Right ventricle myocardium inferior (tissue), 1 donor: Measurements from ENCODE around the gene CCDC117. TPM values are rescaled to one million over a fixed set of nuclear protein-coding genes. Genes with fewer than 3 reads are reported as not detected.
"Not testable (repeated sequence)": the region's sequence is repeated elsewhere in the genome, so short reads cannot be mapped to it uniquely, and the experiment has no call there.

ENCODE experiments used
- ATAC-seq: fragments of 200-7000 bp; cut with Tn5 transposase; one replicate; pipeline ENCODE4 v1.9.1; 2020; ENCODE audit warnings: mild to moderate bottlenecking, moderate library complexity
- DNase-seq: peaks from one replicate; pipeline ENCODE4 v3.0.0; 2021; ENCODE audit errors: missing footprints
- intact Hi-C: fragments of 100-400 bp; cut with DNase I; formaldehyde crosslinking; loops from one replicate; pipeline ENCODE4 v1.11.0; 2022
- long read RNA-seq: library from polyadenylated mRNA; unstranded; transcript quantifications from one replicate; pipeline ENCODE4 v2.0.0, GENCODE V29; 2021
- total RNA-seq: library from RNA; stranded (reverse); fragmentation: NEBNext Ultra II Directional; extraction: Animal tissue kit (Norgen Biotek cat#: 25700); gene quantifications from one replicate; pipeline ENCODE4 v1.2.1, GENCODE V29; 2021
- donor health status: DM: no; HTN: yes; CAD: no; lungs with severe emphysema.

The CCDC117 gene, protein sequence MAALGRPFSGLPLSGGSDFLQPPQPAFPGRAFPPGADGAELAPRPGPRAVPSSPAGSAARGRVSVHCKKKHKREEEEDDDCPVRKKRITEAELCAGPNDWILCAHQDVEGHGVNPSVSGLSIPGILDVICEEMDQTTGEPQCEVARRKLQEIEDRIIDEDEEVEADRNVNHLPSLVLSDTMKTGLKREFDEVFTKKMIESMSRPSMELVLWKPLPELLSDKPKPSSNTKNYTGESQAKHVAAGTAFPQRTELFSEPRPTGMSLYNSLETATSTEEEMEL
- 11.4 TPM for total RNA-seq
- long read RNA-seq, transcript CCDC117-201 (5 exons, 3,985 nt), result major isoform, 14 of 16 reads
- long read RNA-seq, partial matches to known transcripts, result 2 of 16 reads
- long read RNA-seq, other reads (novel, unspliced or antisense), result 0 of 16 reads

DNA sequence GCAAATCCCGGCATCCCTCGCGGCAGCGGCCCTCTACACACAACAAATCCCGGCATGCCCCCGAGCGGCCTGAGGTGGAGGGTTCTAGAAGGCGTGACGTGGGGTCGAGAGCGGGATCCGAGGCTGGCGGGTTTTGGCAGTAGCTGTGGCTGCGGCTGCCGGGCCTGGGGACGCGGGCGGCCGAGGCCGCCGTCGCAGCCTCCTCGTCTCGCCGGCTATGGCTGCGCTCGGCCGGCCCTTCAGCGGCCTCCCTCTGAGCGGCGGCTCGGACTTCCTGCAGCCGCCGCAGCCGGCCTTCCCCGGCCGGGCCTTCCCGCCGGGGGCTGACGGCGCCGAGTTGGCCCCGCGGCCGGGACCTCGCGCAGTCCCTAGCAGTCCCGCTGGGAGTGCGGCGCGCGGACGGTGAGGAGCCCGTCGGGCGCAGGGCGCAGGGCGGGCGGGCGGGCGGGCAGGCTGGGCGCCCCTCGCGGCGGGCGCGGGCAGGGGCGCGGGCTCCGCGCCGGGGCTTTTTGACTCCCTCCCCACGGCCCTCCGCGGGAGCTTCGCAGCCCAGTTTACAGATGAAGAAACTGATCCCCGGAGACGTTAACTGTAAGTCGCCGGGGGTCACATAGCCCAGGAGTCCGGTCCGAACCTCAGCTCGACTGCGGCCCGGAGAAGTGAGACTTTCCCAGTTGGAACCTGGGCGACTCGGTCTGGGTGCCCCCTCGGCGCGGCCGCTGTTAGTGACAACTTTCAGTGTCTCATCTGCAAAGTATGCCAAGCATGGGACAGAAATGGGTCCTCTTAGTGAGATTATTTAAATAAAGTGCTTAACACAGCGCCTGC lies at the start of gene CCDC117:
Gene CCDC117, plus strand, starts transcription at position 63 of the 828 bp plus-strand sequence. Its CDS starts 155 bp downstream, at position 218.
- DNase-seq (peak; percentile 98), ATAC-seq (peak; percentile 98)
- intact Hi-C loops, result loop anchor here (2.0 kb wide), 2 partner anchors 26 to 30 kb away; partner anchors contain the start of gene HSCB

DNA sequence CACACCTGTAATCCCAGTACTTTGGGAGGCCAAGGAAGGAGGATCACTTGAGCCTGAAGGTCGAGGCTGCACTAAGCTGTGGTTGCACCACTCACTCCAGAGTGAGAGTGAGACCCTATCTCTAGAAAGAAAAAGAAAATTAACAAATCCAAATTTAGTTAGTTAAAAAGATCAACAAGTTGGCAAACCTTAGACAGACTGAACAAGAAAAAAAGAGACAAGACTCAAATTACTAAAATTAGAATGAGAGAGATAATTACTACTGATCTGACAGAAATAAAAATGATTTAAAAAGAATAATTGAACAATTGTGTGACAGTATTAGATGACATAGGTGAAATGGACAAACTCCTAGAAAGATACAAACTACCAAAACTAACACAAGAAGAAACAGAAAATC lies 44.5 kb upstream of the CCDC117 start:
- intact Hi-C loops, result no loop called here
- DNase-seq, result no peak
- no peak for ATAC-seq

DNA sequence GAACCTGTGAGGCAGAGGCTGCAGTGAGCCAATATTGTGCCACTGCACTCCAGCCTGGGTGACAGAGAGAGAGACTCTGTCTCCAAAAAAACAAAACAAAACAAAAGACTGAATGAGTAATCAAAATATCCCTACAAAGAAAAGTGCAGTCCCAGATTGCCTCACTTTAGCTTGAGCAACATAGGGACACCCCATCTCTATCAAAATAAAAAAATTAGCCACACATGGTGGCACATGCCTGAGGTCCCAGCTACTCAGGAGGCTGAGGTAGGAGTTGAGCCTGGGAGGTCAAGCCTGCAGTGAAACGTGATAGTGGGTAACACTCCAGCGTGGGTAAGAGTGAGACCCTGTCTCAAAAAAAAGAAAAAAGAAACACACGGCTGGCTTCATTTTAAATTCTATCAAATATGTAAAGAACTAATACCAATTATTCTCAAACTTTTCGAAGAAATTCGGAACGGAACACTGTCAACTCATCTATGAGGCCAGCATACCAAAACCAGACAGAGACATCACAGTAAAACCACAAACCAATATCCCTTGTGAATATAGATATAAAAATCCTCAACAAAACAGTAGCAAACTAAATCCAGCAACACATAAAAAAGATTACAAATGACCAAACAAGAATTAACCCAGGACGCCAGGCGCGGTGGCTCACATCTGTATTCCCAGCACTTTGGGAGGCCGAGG lies 43.7 kb upstream of the CCDC117 start:
- intact Hi-C loops, result no loop called here
- ATAC-seq, result no peak
- no peak for DNase-seq

DNA sequence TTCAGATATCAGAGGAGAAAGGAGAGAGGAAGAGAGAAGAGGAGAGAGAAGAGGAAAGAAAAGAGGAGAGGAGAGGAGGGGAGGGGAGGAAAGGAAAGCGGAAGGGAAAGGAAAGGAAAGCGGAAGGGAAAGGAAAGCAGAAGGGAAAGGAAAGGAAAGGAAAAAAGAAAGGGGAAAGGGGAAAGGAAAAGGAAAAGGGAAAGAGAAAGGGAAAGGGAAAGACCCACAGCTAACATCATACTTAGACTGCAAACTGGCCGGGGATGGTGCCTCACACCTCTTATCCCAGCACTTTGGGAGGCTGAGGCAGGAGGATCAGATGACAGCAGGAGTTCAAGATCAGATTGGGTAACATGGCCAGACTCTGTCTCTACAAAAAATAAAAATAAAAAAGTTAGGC lies 42.3 kb upstream of the CCDC117 start:
- no peak for DNase-seq
- intact Hi-C loops, result no loop called here
- ATAC-seq, result no peak

DNA sequence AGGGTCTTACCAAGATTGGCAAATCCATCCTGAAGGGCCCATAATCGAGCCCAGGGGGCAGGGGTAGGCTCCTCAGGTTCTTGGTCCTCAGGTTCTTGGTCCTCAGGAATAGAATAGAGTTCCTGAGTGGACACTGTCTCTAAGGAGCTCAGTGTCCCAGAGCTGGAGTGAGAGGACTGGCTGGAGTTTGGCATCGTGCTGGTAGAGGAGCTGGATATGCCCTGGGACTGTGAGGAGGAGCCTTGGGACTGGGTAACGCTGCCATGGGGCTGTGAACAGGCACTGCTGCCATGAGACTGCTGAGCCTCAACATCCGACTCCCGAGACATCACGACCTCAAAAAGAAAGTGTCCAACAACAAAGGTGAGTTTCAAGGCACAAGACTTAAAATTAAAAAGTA lies 38.1 kb upstream of the CCDC117 start:
- ATAC-seq (no peak), DNase-seq (no peak)
- intact Hi-C loops, result no loop called here

DNA sequence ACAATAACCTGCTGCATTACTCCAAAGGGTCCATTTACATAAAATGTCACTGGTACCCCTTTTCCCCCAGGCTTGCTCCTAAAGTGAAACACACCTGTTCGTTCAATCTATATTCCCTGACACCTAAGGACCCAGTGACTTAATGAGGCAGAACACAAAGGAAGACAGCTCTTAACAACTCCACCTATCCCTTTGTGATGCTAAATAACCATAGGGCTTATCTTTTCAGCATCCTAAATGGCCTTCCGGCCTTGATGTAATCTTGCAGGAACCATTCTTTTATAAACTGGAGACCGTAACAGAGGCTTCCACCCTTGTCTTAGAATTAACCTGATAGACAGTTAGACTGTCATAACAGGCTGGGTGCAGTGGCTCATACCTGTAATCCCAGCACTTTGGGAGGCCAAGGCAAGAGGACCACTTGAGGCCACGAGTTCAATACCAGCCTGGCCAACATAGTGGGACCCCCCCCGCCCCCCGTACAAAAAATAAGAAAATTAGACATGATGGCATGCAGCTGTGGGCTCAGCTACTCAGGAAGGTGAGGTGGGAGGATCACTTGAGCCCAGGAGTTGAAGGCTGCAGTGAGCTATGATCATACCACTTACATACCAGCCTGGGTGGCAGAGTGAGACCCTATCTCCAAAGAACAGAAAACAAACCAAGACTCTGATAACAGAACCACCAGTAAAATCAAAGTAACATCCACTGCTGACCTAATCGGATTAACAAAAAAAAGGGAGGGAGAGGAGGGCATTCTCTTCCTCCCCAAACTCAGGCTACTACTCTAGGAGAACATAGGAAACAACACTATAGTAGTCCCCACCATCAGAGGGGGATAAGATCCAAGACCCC lies 36.0 kb upstream of the CCDC117 start:
- ATAC-seq (no peak), DNase-seq (no peak)
- intact Hi-C loops, result no loop called here

DNA sequence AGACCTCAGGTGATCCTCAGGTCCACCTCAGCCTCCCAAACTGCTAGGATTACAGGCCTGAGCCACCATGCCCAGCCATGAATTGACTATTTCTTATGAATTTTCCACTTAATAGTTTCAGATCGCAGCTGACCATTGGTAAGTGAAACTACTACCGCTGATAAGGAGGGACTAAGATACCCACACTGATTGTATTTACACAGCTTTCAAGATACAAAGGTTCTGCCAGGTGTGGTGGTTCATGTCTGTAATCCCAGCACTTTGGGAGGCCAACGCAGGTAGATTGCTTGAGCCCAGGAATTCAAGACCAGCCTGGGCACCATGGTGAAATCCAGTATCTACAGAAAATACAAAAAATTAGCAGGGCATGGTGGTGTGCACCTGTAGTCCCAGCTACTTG lies 34.8 kb upstream of the CCDC117 start:
- DNase-seq, result no peak
- intact Hi-C loops, result no loop called here
- no peak for ATAC-seq

DNA sequence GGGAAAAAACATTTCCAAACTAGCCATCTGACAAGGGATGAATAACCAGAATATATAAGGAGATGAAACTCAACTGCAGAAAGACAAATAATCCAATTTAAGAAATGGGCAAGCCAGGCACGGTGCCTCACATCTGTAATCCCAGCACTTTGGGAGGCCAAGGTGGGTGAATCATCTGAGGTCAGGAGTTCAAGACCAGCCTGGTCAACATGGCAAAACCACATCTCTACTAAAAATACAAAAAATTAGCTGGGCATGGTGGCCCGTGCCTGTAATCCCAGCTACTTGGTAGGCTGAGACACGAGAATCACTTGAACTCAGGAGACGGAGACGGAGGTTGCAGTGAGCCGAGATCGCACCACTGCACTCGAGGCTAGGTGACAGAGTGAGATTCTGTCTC lies 33.6 kb upstream of the CCDC117 start:
- ATAC-seq, intact Hi-C loops, DNase-seq: not testable (repeated sequence)

DNA sequence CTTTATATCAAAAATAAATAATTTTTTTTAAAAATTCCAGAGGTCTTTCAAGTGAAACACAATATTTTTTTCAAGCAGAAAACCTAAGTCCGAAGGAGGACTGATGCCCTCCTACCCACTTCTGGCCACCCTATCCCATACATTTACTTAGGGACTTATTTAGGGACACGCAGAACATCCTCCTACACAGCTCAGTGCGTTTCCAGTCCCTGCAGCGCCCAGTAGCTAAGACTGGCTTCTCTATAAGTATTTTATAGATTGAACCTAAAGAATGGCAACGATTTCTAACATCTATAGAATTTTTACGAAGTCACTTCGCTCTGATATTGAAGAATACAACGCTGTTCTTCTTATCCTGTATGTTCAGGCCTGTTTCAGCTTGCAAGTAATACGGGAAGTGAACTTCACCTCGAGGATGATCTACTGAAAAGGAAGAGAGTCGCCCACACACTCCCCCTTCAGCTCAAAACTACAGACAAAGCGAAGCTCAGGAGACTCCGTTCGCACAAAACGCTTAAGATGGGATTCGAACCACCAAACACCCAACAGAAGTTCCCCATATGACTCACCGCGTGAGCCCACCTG lies 31.2 kb upstream of the CCDC117 start:
- intact Hi-C loops, result no loop called here
- ATAC-seq (no peak), DNase-seq (no peak)

DNA sequence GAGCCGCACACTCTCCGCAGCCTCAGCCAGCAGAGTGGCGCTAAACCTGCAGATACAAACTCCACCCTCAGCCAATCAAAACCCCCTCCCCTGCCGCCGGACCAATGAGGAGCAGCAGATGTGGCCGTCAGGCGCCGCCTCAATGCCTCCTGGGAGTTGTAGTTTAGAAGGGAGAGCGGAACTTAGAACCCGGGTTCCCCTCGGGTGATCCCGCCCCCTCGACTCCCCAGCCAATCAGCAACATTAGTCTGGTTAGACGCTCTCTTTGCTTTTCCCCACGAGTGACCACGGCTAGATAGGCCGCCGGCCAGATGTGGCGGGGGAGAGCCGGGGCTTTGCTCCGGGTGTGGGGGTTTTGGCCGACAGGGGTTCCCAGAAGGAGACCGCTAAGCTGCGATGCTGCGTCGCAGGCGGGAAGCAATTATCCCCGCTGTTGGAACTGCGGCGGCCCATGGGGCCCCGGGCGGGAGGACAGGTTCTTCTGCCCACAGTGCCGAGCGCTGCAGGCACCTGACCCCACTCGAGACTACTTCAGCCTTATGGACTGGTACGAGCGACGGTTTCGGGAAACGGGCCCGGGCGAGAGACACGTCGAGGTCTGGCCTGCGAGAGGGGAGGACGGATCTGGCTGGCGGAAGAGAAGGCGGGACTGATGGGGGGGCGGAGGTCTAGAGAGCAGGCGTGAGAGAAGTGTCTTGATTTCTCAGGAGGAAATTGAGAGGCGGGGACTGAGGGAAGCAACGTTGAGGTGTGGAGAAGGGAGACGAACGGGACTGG lies 30.5 kb upstream of the CCDC117 start, which contains the start of the genes CHEK2 and HSCB:
Gene CHEK2, minus strand, starts transcription at position 36 of the 777 bp plus-strand sequence. CDS start 7,099 bp downstream, outside the sequence.
Gene HSCB, plus strand, starts transcription at position 255 of the 777 bp plus-strand sequence. Its CDS starts 57 bp downstream, at position 312.
- peak; percentile 99 for DNase-seq
- intact Hi-C loops, result loop anchor here (2.0 kb wide), 2 partner anchors 31 to 61 kb away; partner anchors contain the start of gene CCDC117
- peak; percentile 98 for ATAC-seq

DNA sequence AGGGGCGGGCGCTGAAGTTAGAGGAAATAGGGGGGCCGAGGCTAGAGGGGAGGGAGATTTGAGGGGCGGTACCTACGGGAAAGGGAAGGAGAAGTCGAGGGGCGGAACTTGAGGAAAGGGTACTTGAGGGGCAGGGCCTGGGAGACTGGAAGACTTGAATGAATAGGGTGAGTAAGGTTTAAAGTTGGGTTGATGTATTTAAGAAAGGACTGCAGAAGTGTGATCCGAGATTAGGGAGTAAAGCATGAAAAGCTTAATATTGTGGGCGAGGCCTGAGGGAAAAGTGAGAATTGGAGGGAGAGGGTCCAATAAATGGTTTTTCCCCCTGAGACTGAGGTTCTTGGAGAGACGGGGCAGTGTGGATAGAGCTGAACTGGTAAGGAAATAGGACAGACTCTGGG lies 29.9 kb upstream of the CCDC117 start:
- ATAC-seq, result no peak
- intact Hi-C loops, result loop anchor here (2.0 kb wide), 2 partner anchors 30 to 62 kb away; partner anchors contain the start of gene CCDC117
- no peak for DNase-seq

DNA sequence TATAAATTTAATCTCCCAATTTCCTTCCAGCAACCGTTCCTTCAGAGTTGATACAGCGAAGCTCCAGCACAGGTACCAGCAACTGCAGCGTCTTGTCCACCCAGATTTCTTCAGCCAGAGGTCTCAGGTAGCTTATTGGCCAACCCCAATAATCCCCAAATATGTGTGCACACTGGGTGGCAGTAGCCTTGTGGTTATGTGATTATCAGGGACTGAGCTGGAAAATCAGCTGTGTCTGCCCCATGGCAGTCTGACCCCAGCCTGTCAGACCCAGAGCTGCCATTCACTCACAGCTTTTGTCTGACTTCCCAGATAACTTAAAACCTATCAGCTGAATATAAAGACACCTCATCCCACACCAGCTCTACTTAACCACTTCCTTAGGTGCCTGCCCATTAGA lies 28.6 kb upstream of the CCDC117 start:
- no peak for DNase-seq
- intact Hi-C loops, result loop anchor here (2.0 kb wide), 2 partner anchors 29 to 63 kb away; partner anchors contain the start of gene CCDC117
- ATAC-seq, result no peak

DNA sequence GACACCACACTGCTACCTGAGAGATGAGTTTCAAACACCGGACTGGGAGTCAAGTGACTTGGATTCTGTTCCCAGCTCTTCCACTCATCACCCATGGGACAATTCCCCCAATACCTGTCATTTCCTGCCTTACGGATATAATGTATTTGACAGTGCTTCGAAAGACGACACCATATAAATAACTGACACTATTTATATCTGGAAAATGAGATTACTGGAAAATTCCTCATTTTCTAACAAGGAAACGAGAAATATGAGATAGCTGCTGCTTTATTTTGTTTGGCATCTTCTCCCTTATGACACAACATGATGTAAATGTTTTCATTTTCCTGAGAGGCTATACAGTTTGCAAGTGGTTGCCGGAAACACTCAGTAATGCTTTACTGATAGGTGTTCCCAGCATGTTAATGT lies 22.0 kb upstream of the CCDC117 start:
- intact Hi-C loops, result no loop called here
- DNase-seq (no peak), ATAC-seq (no peak)

DNA sequence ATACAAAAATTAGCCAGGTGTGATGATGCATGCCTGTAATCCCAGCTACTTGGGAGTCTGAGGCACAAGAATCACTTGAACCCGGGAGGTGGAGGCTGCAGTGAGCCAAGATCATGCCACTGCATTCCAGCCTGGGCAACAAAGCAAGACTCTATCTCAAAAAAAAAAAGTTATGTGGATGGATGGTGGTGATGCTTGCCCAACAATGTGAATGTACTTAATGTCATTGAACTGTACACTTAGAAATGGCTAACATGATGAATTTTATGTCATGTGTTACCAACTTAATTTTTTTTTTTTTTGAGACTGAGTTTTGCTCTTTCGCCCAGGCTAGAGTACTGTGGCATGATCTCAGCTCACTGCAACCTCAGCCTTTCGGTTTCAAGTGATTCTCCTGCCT lies 18.0 kb upstream of the CCDC117 start:
- DNase-seq, ATAC-seq, intact Hi-C loops: not testable (repeated sequence)

DNA sequence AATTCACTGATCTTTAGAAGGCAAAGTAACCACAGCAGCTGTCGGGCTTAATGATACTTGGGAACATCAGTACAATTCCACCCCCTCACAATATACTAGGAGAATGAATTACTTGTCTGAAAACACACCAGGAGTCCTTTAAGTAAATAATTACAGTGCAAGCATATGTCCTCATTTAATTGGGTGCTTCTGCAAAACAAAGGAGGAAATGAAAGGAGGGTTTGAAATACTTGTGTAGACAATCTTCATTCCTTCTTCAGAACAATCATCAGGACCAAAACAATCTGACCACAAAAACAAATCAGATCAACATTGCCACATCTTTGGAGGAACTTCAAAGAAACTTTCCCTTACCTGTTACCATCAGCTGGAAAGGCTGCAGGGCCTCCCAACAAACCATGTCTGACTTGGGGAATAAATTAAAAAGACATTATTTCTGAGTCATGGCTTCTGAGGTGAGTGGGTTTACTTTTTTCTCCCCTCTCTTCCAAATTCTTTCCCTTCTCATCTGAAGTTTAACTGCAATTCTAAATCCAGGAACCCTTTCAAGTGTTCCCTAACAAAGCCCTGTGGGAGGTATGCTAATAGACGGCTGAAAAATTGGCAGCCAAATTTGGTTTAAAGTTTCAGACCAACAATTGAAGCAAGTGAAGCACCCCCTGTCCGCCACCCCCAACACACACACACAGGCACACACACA lies 12.5 kb upstream of the CCDC117 start:
- ATAC-seq, result no peak
- no peak for DNase-seq
- intact Hi-C loops, result no loop called here

DNA sequence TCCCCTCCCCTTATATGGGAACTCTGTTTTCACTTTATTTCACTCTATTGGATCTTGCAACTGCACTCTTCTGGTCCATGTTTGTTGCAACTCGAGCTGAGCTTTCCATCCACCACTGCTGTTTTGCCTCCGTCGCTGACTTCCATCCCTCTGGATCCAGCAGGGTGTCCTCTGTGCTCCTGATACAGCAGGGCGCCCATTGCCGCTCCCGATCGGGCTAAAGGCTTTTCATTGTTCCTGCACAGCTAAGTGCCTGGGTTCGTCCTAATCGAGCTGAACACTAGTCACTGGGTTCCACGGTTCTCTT lies 11.1 kb upstream of the CCDC117 start:
- ATAC-seq (no peak), DNase-seq (no peak)
- intact Hi-C loops, result no loop called here
